ENCODE measurements around the gene PTPN3. TPM values are rescaled to one million over a fixed set of nuclear protein-coding genes. Genes with fewer than 3 reads are reported as not detected.
A peak's percentile ranks its signal among the peaks of the same experiment; 100 is the strongest.

Gene PTPN3
- total RNA-seq, 1 experiment from 2014 or later: 25.0 TPM

GRCh38 chr9:109417054-109417453, 81.1 kb downstream of the PTPN3 start:
- H3K9me3 Mint-ChIP-seq (ENCODE audit: low read depth, unreplicated experiment): no peaks in the 10 kb centered on the region
- CTCF ChIA-PET: no interaction called here
- DNase-seq: no peak
- no peaks in the 10 kb centered on the region for H3K4me1 Mint-ChIP-seq (ENCODE audit: low read depth, unreplicated experiment)
- peaks cover 21% of the 10 kb centered on the region for H3K36me3 Mint-ChIP-seq (ENCODE audit: insufficient read depth, unreplicated experiment)
- H3K27me3 Mint-ChIP-seq (ENCODE audit: unreplicated experiment): no peaks in the 10 kb centered on the region
- H3K27ac Mint-ChIP-seq (ENCODE audit: unreplicated experiment): no peak overlapping the region
- no peak overlapping the region for H3K4me3 Mint-ChIP-seq (ENCODE audit: low read depth, unreplicated experiment)
- no peak for TF ChIP-seq CTCF (IDR thresholded peaks at IDR 0.05; ENCODE audit: unreplicated experiment)
- no TSS peak for BruUV-seq (replicated peaks)
- intact Hi-C loops (cut with micrococcal nuclease; ENCODE audit: unreplicated experiment): no loop called here

- Mint-ChIP-seq H3K36me3 (ENCODE audit: insufficient read depth, unreplicated experiment) (peaks cover 18% of the 10 kb centered on the region), H3K4me1 (ENCODE audit: low read depth, unreplicated experiment) (no peaks in the 10 kb centered on the region), H3K4me3 (ENCODE audit: low read depth, unreplicated experiment) (no peak overlapping the region), H3K27ac (ENCODE audit: unreplicated experiment) (no peak overlapping the region), H3K9me3 (ENCODE audit: low read depth, unreplicated experiment) (no peaks in the 10 kb centered on the region), H3K27me3 (ENCODE audit: unreplicated experiment) (no peaks in the 10 kb centered on the region)
- TF ChIP-seq CTCF (IDR thresholded peaks at IDR 0.05; ENCODE audit: unreplicated experiment): no peak
- DNase-seq: no peak
- intact Hi-C loops (cut with micrococcal nuclease; ENCODE audit: unreplicated experiment): no loop called here
- no TSS peak for BruUV-seq (replicated peaks)
- CTCF ChIA-PET: no interaction called here
These were observed 81.9 kb downstream of the PTPN3 start for GRCh38 chr9:109416135-109416706.

- DNase-seq: no peak
- intact Hi-C loops (cut with micrococcal nuclease; ENCODE audit: unreplicated experiment): no loop called here
- CTCF ChIA-PET: no interaction called here
- Mint-ChIP-seq H3K27me3 (ENCODE audit: unreplicated experiment) (no peaks in the 10 kb centered on the region), H3K4me1 (ENCODE audit: low read depth, unreplicated experiment) (no peaks in the 10 kb centered on the region), H3K4me3 (ENCODE audit: low read depth, unreplicated experiment) (no peak overlapping the region), H3K27ac (ENCODE audit: unreplicated experiment) (no peak overlapping the region), H3K9me3 (ENCODE audit: low read depth, unreplicated experiment) (no peaks in the 10 kb centered on the region), H3K36me3 (ENCODE audit: insufficient read depth, unreplicated experiment) (peaks cover 10% of the 10 kb centered on the region)
- no TSS peak for BruUV-seq (replicated peaks)
- no peak for TF ChIP-seq CTCF (IDR thresholded peaks at IDR 0.05; ENCODE audit: unreplicated experiment)
These were observed 83.9 kb downstream of the PTPN3 start for GRCh38 chr9:109414125-109414785.

- DNase-seq: no peak
- CTCF ChIA-PET: no interaction called here
- no TSS peak for BruUV-seq (replicated peaks)
These were observed 86.2 kb downstream of the PTPN3 start for GRCh38 chr9:109411798-109412352.

More at GRCh38 chr9:109411798-109412352, 86.2 kb downstream of the PTPN3 start:
- intact Hi-C loops (cut with micrococcal nuclease; ENCODE audit: unreplicated experiment): no loop called here
- TF ChIP-seq CTCF (IDR thresholded peaks at IDR 0.05; ENCODE audit: unreplicated experiment): peak; percentile 30
- no peak overlapping the region for H3K4me3 Mint-ChIP-seq (ENCODE audit: low read depth, unreplicated experiment)
- no peaks in the 10 kb centered on the region for H3K4me1 Mint-ChIP-seq (ENCODE audit: low read depth, unreplicated experiment)
- H3K9me3 Mint-ChIP-seq (ENCODE audit: low read depth, unreplicated experiment): no peaks in the 10 kb centered on the region
- H3K27ac Mint-ChIP-seq (ENCODE audit: unreplicated experiment): no peak overlapping the region
- H3K36me3 Mint-ChIP-seq (ENCODE audit: insufficient read depth, unreplicated experiment): peaks cover 19% of the 10 kb centered on the region
- no peaks in the 10 kb centered on the region for H3K27me3 Mint-ChIP-seq (ENCODE audit: unreplicated experiment)
